PFSK-1 (cell line): ENCODE data around the gene ZNF311.

Source experiments
- FOXP2 ChIP-seq: optimal IDR thresholded peaks from 2 replicates; pipeline ENCODE3; 2011; ENCODE audit warnings: borderline replicate concordance, control low read depth, inconsistent platforms; ENCODE audit not compliant: insufficient read depth; ENCODE audit errors: extremely low read length, extremely low read depth
- POLR2AphosphoS5 ChIP-seq: IDR thresholded peaks from 2 replicates; pipeline ENCODE4 v1.6.1; 2012; ENCODE audit warnings: low read depth, mild to moderate bottlenecking, control low read depth, low read length, moderate library complexity
- SIN3A ChIP-seq: IDR thresholded peaks from 2 replicates; pipeline ENCODE4 v1.6.1; 2012; ENCODE audit warnings: mild to moderate bottlenecking, low read length, moderate library complexity, borderline replicate concordance; ENCODE audit not compliant: insufficient read depth
- TAF1 ChIP-seq: IDR thresholded peaks from 2 replicates; pipeline ENCODE4 v1.6.1; 2012; ENCODE audit warnings: low read length, control low read depth, borderline replicate concordance; ENCODE audit not compliant: insufficient read depth

- TF ChIP-seq TAF1 (no peak), SIN3A (no peak; the same call in 1 of the 2 replicates), POLR2AphosphoS5 (no peak), FOXP2 (no peak)
Observed at GRCh38 chr6:28953039-28953584, 52.0 kb downstream of the ZNF311 start.
